GM19455 (cell line): ENCODE measurements around the gene ZNF710.

Experiments used
- ATAC-seq: cut with Tn5 transposase; IDR thresholded peaks from one replicate; pipeline ENCODE4 v1.9.1; 2021; ENCODE audit not compliant: unreplicated experiment

ZNF710 gene

GRCh38 chr15:90015749-90016148 lies 14.6 kb downstream of the ZNF710 start:
- no peak for ATAC-seq

GRCh38 chr15:90016721-90017120 lies 15.6 kb downstream of the ZNF710 start:
- no peak for ATAC-seq

- no peak for ATAC-seq
Observed at GRCh38 chr15:90018216-90018831, 17.2 kb downstream of the ZNF710 start.

- ATAC-seq, result no peak
Observed at GRCh38 chr15:90019611-90020010, 18.5 kb downstream of the ZNF710 start.

- no peak for ATAC-seq
Observed at GRCh38 chr15:90020021-90020735, 19.1 kb downstream of the ZNF710 start.

- no peak for ATAC-seq
Observed at GRCh38 chr15:90020936-90021507, 19.9 kb downstream of the ZNF710 start.

- no peak for ATAC-seq
Observed at GRCh38 chr15:90022345-90022744, 21.2 kb downstream of the ZNF710 start.

GRCh38 chr15:90022905-90023700 lies 22.0 kb downstream of the ZNF710 start:
- no peak for ATAC-seq

- no peak for ATAC-seq
Observed at GRCh38 chr15:90024406-90024805, 23.3 kb downstream of the ZNF710 start.

- no peak for ATAC-seq
Observed at GRCh38 chr15:90025489-90026033, 24.4 kb downstream of the ZNF710 start.

- no peak for ATAC-seq
Observed at GRCh38 chr15:90028376-90028944, 27.3 kb downstream of the ZNF710 start.

- no peak for ATAC-seq
Observed at GRCh38 chr15:90029024-90029423, 27.9 kb downstream of the ZNF710 start.

GRCh38 chr15:90030376-90030775 lies 29.3 kb downstream of the ZNF710 start:
- no peak for ATAC-seq

- peak; percentile 91 for ATAC-seq
Observed at GRCh38 chr15:90031231-90031791, 30.2 kb downstream of the ZNF710 start.

GRCh38 chr15:90033006-90033405 lies 31.9 kb downstream of the ZNF710 start:
- ATAC-seq, result no peak

GRCh38 chr15:90033448-90033847 lies 32.3 kb downstream of the ZNF710 start:
- no peak for ATAC-seq

- no peak for ATAC-seq
Observed at GRCh38 chr15:90035095-90035839, 34.1 kb downstream of the ZNF710 start.

- no peak for ATAC-seq
Observed at GRCh38 chr15:90035840-90036230, 34.7 kb downstream of the ZNF710 start.

GRCh38 chr15:90036343-90036742 lies 35.2 kb downstream of the ZNF710 start:
- ATAC-seq, result no peak
